Measurements from ENCODE around the gene ARF6.

- no peak for TF ChIP-seq GATA3 (IDR thresholded peaks at IDR 0.05; ENCODE audit: low read depth, low read length)
- no peak for TF ChIP-seq GATA2 (IDR thresholded peaks at IDR 0.05; ENCODE audit: low read depth, low read length)
Observed at GRCh38 chr14:49882826-49883694, 9.8 kb upstream of the ARF6 start.
